SK-N-MC (cell line): ENCODE measurements around the gene ASRGL1.

ENCODE experiments used
- EZH2 ChIP-seq: fragments of 200-600 bp; sonication (generic); IDR thresholded peaks from one replicate; pipeline ENCODE4 v1.6.1; 2017; ENCODE audit warnings: antibody characterized with exemption
- FOXP2 ChIP-seq: optimal IDR thresholded peaks from 2 replicates; pipeline ENCODE3; 2011; ENCODE audit warnings: mild to moderate bottlenecking, moderate library complexity; ENCODE audit not compliant: insufficient read depth; ENCODE audit errors: extremely low read length, control extremely low read depth
- POLR2AphosphoS5 ChIP-seq: IDR thresholded peaks from 2 replicates; pipeline ENCODE4 v1.6.1; 2012; ENCODE audit warnings: mild to moderate bottlenecking, low read depth, low read length, borderline replicate concordance

GRCh38 chr11:62433141-62433903 is 96.1 kb downstream of the ASRGL1 start:
- TF ChIP-seq EZH2 (no peak), POLR2AphosphoS5 (no peak), FOXP2 (no peak)
